HG03066 (cell line): ENCODE results near the gene A3GALT2.
"Not testable (repeated sequence)": the region's sequence is repeated elsewhere in the genome, so short reads cannot be mapped to it uniquely, and the experiment has no call there.

Source experiments
- ATAC-seq: cut with Tn5 transposase; IDR thresholded peaks from one replicate; pipeline ENCODE4 v1.9.1; 2021; ENCODE audit warnings: low read depth; ENCODE audit not compliant: unreplicated experiment

Gene A3GALT2

GRCh38 chr1:33317354-33317753, 3.5 kb downstream of the A3GALT2 start:
- no peak for ATAC-seq

GRCh38 chr1:33316601-33317000, 4.3 kb downstream of the A3GALT2 start:
- no peak for ATAC-seq

- no peak for ATAC-seq
These were observed 6.5 kb downstream of the A3GALT2 start for GRCh38 chr1:33314416-33314815.

- no peak for ATAC-seq
These were observed 8.5 kb downstream of the A3GALT2 start for GRCh38 chr1:33312413-33312749.

- ATAC-seq: no peak
These were observed 9.0 kb downstream of the A3GALT2 start for GRCh38 chr1:33311706-33312412.

- ATAC-seq: no peak
These were observed 10.2 kb downstream of the A3GALT2 start for GRCh38 chr1:33310702-33311101.

GRCh38 chr1:33309351-33309750, 11.5 kb downstream of the A3GALT2 start:
- not testable (repeated sequence) for ATAC-seq

GRCh38 chr1:33307494-33307864, 13.4 kb downstream of the A3GALT2 start:
- no peak for ATAC-seq

GRCh38 chr1:33306653-33307493, 14.0 kb downstream of the A3GALT2 start:
- no peak for ATAC-seq

- ATAC-seq: no peak
These were observed 14.9 kb downstream of the A3GALT2 start for GRCh38 chr1:33305816-33306652.

- ATAC-seq: no peak
These were observed 15.9 kb downstream of the A3GALT2 start for GRCh38 chr1:33305016-33305415.

- ATAC-seq: no peak
These were observed 18.6 kb downstream of the A3GALT2 start for GRCh38 chr1:33302325-33302724.

- no peak for ATAC-seq
These were observed 19.5 kb downstream of the A3GALT2 start for GRCh38 chr1:33301273-33301984.

- no peak for ATAC-seq
These were observed 20.2 kb downstream of the A3GALT2 start for GRCh38 chr1:33300673-33301072.

- no peak for ATAC-seq
These were observed 21.3 kb downstream of the A3GALT2 start for GRCh38 chr1:33299461-33300155.

GRCh38 chr1:33298623-33299277, 22.1 kb downstream of the A3GALT2 start:
- no peak for ATAC-seq

- no peak for ATAC-seq
These were observed 22.8 kb downstream of the A3GALT2 start for GRCh38 chr1:33297911-33298622.

- no peak for ATAC-seq
These were observed 24.1 kb downstream of the A3GALT2 start for GRCh38 chr1:33296824-33297223.

GRCh38 chr1:33296082-33296458, 24.8 kb downstream of the A3GALT2 start:
- no peak for ATAC-seq
